ENCODE data around the gene RANBP10. TPM values are rescaled to one million over a fixed set of nuclear protein-coding genes. Genes with fewer than 3 reads are reported as not detected.

The RANBP10 gene
- total and polyA plus RNA-seq, 9 of the 15 experiments (the other 6 are each of a cell fraction or from before 2014, with no cell fraction given) = 0.61 to 19.3 (median 5.9) TPM

GRCh38 chr16:67716097-67716496, 90.3 kb downstream of the RANBP10 start:
- no peak overlapping the region for H3K9ac ChIP-seq (ENCODE audit: insufficient read depth in 1 of 2, low read depth in 2 of 2, low read length in 2 of 2)
- H3K4me2 ChIP-seq (ENCODE audit: insufficient read depth, low read length) = no peak overlapping the region
- TF ChIP-seq ILK (tag; IDR thresholded peaks at IDR 0.05; ENCODE audit: borderline replicate concordance, low read depth) = no peak
- no peak for TF ChIP-seq ELF4 (CRISPR knock-in tag; IDR thresholded peaks at IDR 0.05)
- TF ChIP-seq JUND (IDR thresholded peaks at IDR 0.05; ENCODE audit: borderline replicate concordance, low read depth, low read length) = no peak
- TF ChIP-seq JUND (tag; IDR thresholded peaks at IDR 0.05; ENCODE audit: borderline replicate concordance, low read depth, low read length) = no peak
- no peak for TF ChIP-seq POU5F1 (IDR thresholded peaks at IDR 0.05; ENCODE audit: borderline replicate concordance, low read depth, low read length, partially characterized antibody)
- no peak for TF ChIP-seq ZNF224 (CRISPR knock-in tag; IDR thresholded peaks at IDR 0.05)
- no peak for TF ChIP-seq SAFB (IDR thresholded peaks at IDR 0.05; ENCODE audit: borderline replicate concordance, low read depth, low read length)
- TF ChIP-seq MGA (IDR thresholded peaks at IDR 0.05) = no peak
- TF ChIP-seq CREB3 (tag; conservative IDR thresholded peaks at IDR 0.05; ENCODE audit: low read depth) = no peak
- TF ChIP-seq SPI1 (IDR thresholded peaks at IDR 0.05; ENCODE audit: borderline replicate concordance, low read depth, low read length) = no peak

More at GRCh38 chr16:67716097-67716496, 90.3 kb downstream of the RANBP10 start:
- DNase-seq (ENCODE audit: extremely low read depth in 1 of 4, low spot score in 3 of 4) (no peak), FAIRE-seq (no peak), ATAC-seq (no peak)
- BruUV-seq (replicated peaks) = no TSS peak
- intact Hi-C loops (cut with micrococcal nuclease) = no loop called here
- WGBS (ENCODE audit: insufficient coverage, low coverage, missing lambda C conversion rate) = 85% methylated on average over 2 of the region's 2 CpGs
- Histone ChIP-seq H3K4me3 (no peak overlapping the region), H3K9me1 (ENCODE audit: control insufficient read depth, insufficient read depth, low read length) (no peaks in the 10 kb centered on the region), H2AFZ (ENCODE audit: low read depth, low read length) (no peak overlapping the region), H3K9me3 (replicated peaks; ENCODE audit: control insufficient read depth, insufficient read depth, low read depth, low read length) (no peaks in the 10 kb centered on the region), H3K4me1 (replicated peaks in 1 of 2; ENCODE audit: control insufficient read depth in 2 of 2, insufficient read depth in 2 of 2, low read length in 2 of 2) (peaks cover 6 to 12% of the 10 kb centered on the region in 2 experiments), H3K27me3 (ENCODE audit: control insufficient read depth in 2 of 2, insufficient read depth in 2 of 2, low read length in 2 of 2) (no peaks in the 10 kb centered on the region), H3K36me3 (ENCODE audit: control insufficient read depth, insufficient read depth, low read length) (peaks cover 8% of the 10 kb centered on the region; the same call in 1 of the 3 replicates), H3K79me2 (ENCODE audit: control insufficient read depth, insufficient read depth, low read length) (peaks cover 35% of the 10 kb centered on the region), H4K20me1 (replicated peaks; ENCODE audit: control insufficient read depth, insufficient read depth, low read length) (0 out of 2 replicates have a peak, but pooled peaks cover 4% of the 10 kb centered on the region), H3K27ac (ENCODE audit: extremely low read depth, low read depth, low read length) (no peak overlapping the region)
- CTCF ChIA-PET (ENCODE audit: low intra/inter-chr PET ratio) = no interaction called here
- POLR2A ChIA-PET = interaction anchor here (1.2 kb wide), 1 partner anchor 14 kb away, joined by 6 read pairs; no protein-coding TSS in a partner anchor
- in situ Hi-C loops (cut with MboI) = no loop called here
